Right lobe of liver (tissue), 6 donors: ENCODE data around the gene OR8J1. TPM values are rescaled to one million over a fixed set of nuclear protein-coding genes. Genes with fewer than 3 reads are reported as not detected.
"Not testable (repeated sequence)": the region's sequence is repeated elsewhere in the genome, so short reads cannot be mapped to it uniquely, and the experiment has no call there.

ENCODE experiments used
- ATAC-seq, 4 donors: fragments of 200-7000 bp; cut with Tn5 transposase; one replicate each; pipeline ENCODE4 v1.9.1; 2020; ENCODE audit warnings: mild to moderate bottlenecking in 4 of 4, moderate library complexity in 4 of 4
- DNase-seq, 3 donors: peaks; one replicate each; pipeline ENCODE4 v3.0.0-alpha.2; 2020
- H3K27ac ChIP-seq, 3 donors: fragments of 200-600 bp; one replicate each; pipeline ENCODE4 v1.8.0; 2022
- H3K27me3 ChIP-seq, 2 donors: fragments of 200-600 bp; one replicate each; pipeline ENCODE4 v1.8.0; 2022
- H3K36me3 ChIP-seq, 4 donors: fragments of 200-600 bp; sonication (generic) in 1 of 4; one replicate each; pipeline versions ENCODE4 v1.5.1 to v1.8.0; 2017 to 2022; ENCODE audit warnings: control low read depth in 1 of 4
- H3K4me1 ChIP-seq, 4 donors: fragments of 200-600 bp; sonication (generic) in 1 of 4; one replicate each; pipeline versions ENCODE4 v1.5.1 to v1.8.0; 2017 to 2022; ENCODE audit warnings: control low read depth in 1 of 4
- H3K4me3 ChIP-seq, 3 donors: fragments of 200-600 bp; one replicate each; pipeline ENCODE4 v1.8.0; 2022
- H3K9me3 ChIP-seq, 4 donors: fragments of 200-600 bp; sonication (generic) in 1 of 4; one replicate each; pipeline versions ENCODE4 v1.5.1 to v1.8.0; 2017 to 2022; ENCODE audit warnings: control low read depth in 1 of 4
- POLR2A ChIP-seq: fragments of 450-650 bp; IDR thresholded peaks from one replicate; pipeline ENCODE4 v1.6.1; 2017; ENCODE audit warnings: antibody characterized with exemption, mild to moderate bottlenecking
- WGBS: methylation state at CpG from one replicate; pipeline ENCODE4 v1.1.6; 2018; ENCODE audit warnings: low coverage, low lambda C conversion rate; ENCODE audit not compliant: insufficient coverage; ENCODE audit errors: missing lambda C conversion rate; 5-methylcytosine and 5-hydroxymethylcytosine counted together
- intact Hi-C, 2 donors: fragments of 100-400 bp; cut with DNase I; formaldehyde crosslinking; loops; one replicate each; pipeline versions ENCODE4 v1.11.2 to v1.14.1; 2022
- total RNA-seq, 6 experiments: library from RNA; depleted of rRNA in 2 of 6; stranded (reverse); fragments of >200 nt in 2 of 6; fragmentation: NEBNext Ultra II Directional in 3 of 6; extraction: Animal tissue kit (Norgen Biotek cat#: 25700) in 3 of 6; gene quantifications; one replicate each; pipeline versions ENCODE4 v1.1.0 to v1.2.4, GENCODE V29; 2016 to 2023
- TF ChIP-seq, protein P1 (sequence below), 4 donors: fragments of 200-600 bp in 3 of 4; fragments of 450-650 bp in 1 of 4; IDR thresholded peaks; one replicate each; pipeline versions ENCODE4 v1.5.1 to v1.8.0; 2016 to 2022; ENCODE audit warnings: antibody characterized with exemption in 4 of 4, mild to moderate bottlenecking in 2 of 4
- donor health status: DM: no; HTN: yes; CAD: no.
- donor health status: DM: no; HTN: no; CAD: no.
- donor health status: DM: no; HTN: no; CAD: no.
- donor health status: DM: no; HTN: yes; CAD: no.
- donor health status: DM: no; HTN: yes; CAD: no.

Gene OR8J1
- total RNA-seq, 6 experiments from 2014 or later, result not detected

DNA sequence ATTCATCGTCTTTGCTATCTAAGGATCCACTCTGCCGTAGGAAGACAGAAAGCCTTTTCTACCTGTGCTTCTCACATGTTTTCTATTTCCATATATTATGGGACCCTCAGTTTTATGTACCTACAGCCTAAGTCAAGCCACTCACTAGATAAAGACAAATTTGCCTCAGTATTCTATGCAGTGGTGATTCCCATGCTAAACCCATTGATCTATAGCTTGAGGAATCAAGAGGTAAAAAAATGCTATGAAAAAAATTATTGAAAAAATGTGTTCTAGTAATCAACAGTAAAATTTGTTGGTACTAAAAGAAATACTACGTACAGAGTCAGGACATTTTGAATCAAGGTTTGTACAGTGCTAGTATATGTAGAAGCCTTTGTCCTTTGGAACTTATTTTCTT is 40.3 kb downstream of the OR8J1 start:
- no peaks in the 10 kb centered on the region for H3K27me3 ChIP-seq
- no peak overlapping the region for H3K27ac ChIP-seq
- TF ChIP-seq POLR2A, result no peak
- TF ChIP-seq, protein P1, sequence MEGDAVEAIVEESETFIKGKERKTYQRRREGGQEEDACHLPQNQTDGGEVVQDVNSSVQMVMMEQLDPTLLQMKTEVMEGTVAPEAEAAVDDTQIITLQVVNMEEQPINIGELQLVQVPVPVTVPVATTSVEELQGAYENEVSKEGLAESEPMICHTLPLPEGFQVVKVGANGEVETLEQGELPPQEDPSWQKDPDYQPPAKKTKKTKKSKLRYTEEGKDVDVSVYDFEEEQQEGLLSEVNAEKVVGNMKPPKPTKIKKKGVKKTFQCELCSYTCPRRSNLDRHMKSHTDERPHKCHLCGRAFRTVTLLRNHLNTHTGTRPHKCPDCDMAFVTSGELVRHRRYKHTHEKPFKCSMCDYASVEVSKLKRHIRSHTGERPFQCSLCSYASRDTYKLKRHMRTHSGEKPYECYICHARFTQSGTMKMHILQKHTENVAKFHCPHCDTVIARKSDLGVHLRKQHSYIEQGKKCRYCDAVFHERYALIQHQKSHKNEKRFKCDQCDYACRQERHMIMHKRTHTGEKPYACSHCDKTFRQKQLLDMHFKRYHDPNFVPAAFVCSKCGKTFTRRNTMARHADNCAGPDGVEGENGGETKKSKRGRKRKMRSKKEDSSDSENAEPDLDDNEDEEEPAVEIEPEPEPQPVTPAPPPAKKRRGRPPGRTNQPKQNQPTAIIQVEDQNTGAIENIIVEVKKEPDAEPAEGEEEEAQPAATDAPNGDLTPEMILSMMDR (IDR thresholded peaks at IDR 0.05), result no peak
- DNase-seq, result no peak
- intact Hi-C loops, result no loop called here
- no peaks in the 10 kb centered on the region for H3K9me3 ChIP-seq
- no peak for ATAC-seq
- no peak overlapping the region for H3K4me3 ChIP-seq
- H3K36me3 ChIP-seq, result no peaks in the 10 kb centered on the region
- 58% methylated on average over 3 of the region's 3 CpGs for WGBS
- H3K4me1 ChIP-seq, result no peaks in the 10 kb centered on the region

DNA sequence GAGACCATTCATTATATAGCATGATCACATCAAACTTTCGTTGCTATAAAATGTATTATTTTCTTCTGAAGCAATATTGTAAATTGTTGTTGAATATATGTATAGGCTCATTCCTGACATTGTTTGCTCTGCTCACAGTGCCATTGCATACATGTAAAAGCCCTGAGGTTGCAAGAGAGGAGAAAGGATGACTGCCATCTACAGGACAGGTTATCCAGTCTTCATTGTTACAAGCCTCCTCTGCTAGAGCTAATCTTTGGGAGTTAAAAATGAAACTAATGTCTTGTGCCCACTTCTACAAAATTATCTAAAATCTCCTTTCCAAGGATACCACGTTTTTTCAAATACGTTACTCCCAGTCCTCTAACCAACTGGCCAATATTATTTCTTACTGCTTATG is 42.0 kb downstream of the OR8J1 start:
- TF ChIP-seq POLR2A, result no peak
- TF ChIP-seq, protein P1 (IDR thresholded peaks at IDR 0.05), result no peak
- Histone ChIP-seq H3K4me1 (no peaks in the 10 kb centered on the region), H3K27ac (no peak overlapping the region), H3K4me3 (no peak overlapping the region), H3K9me3 (no peaks in the 10 kb centered on the region), H3K36me3 (no peaks in the 10 kb centered on the region), H3K27me3 (no peaks in the 10 kb centered on the region)
- ATAC-seq (no peak), DNase-seq (no peak)
- intact Hi-C loops, result no loop called here
- 19% methylated on average over 3 of the region's 3 CpGs for WGBS

DNA sequence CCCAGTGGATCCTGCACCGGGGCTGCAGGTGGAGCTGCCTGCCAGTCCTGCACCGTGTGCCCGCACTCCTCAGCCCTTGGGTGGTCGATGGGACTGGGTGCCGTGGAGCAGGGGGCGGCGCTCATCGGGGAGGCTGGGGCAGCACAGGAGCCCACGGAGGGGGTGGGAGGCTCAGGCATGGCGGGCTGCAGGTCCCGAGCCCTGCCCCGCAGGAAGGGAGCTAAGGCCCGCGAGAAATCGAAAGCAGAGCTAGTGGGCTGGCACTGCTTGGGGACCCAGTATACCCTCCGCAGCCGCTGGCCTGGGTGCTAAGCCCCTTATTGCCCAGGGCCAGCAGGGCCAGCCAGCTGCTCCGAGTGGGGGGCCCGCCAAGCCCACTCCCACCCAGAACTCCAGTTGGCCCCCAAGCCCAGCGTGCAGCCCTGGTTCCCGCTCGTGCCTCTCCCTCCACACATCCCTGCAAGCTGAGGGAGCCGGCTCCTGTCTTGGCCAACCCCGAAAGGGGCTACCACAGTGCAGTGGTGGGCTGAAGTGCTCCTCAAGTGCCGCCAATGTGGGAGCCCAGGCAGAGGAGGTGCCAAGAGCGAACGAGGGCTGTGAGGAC is 47.9 kb downstream of the OR8J1 start:
- ATAC-seq, H3K36me3 ChIP-seq, H3K9me3 ChIP-seq, intact Hi-C loops, H3K4me1 ChIP-seq, H3K27ac ChIP-seq, H3K4me3 ChIP-seq, H3K27me3 ChIP-seq: not testable (repeated sequence)
- WGBS, result no CpG with 5 or more reads among the region's 27 CpGs
- DNase-seq, result peak in 1 of 3 donors; percentile 38

DNA sequence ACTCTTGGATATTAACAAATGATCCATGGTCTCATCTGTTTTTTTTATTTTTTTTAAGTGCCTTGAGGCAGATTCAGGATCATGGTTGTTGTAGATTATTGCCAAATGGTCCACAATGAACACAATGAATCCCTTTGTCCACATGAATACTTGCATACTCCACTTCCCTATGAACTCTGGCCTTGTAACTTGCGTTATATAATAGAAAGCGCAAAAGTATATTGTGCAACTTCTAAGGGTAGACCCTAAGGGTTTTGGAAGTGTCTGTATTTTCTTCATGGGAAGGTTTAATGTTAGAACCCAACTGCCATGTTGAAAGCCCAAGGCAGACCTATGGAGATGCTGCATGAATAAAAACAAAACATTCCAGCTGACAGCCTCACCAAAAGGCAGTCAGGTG is 50.3 kb downstream of the OR8J1 start:
- no peak overlapping the region for H3K27ac ChIP-seq
- H3K36me3 ChIP-seq, result no peaks in the 10 kb centered on the region
- ATAC-seq, result no peak
- TF ChIP-seq, protein P1 (IDR thresholded peaks at IDR 0.05), result no peak
- TF ChIP-seq POLR2A, result no peak
- intact Hi-C loops, result no loop called here
- 56% methylated on average over 2 of the region's 2 CpGs for WGBS
- no peaks in the 10 kb centered on the region for H3K9me3 ChIP-seq
- H3K27me3 ChIP-seq, result no peaks in the 10 kb centered on the region
- no peaks in the 10 kb centered on the region for H3K4me1 ChIP-seq
- H3K4me3 ChIP-seq, result no peak overlapping the region
- no peak for DNase-seq

DNA sequence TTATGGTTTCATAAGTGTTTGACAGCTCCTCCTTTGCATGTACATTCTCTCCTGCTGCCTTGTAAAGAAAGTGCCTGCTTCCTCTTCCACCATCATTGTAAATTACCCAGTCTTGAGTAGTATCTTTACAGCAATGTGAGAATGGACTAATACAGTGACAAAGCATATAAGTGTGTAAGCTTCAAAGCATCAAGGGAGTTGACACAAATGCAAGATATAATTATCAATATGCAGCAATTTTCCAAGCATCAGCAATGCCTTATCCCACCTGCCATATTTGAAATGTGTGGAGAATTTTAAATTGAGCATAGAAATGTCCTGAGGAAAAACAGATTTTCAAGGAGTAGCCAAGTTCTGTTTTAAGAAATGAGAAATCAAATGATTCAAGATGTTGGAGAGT is 56.7 kb downstream of the OR8J1 start:
- intact Hi-C loops, result no loop called here
- no peak for ATAC-seq
- H3K27me3 ChIP-seq, result no peaks in the 10 kb centered on the region

More for the DNA sequence above, 56.7 kb downstream of the OR8J1 start:
- Histone ChIP-seq H3K9me3 (no peaks in the 10 kb centered on the region), H3K4me1 (no peaks in the 10 kb centered on the region), H3K4me3 (no peak overlapping the region), H3K36me3 (no peaks in the 10 kb centered on the region), H3K27ac (no peak overlapping the region)
- DNase-seq, result no peak
- TF ChIP-seq POLR2A, result no peak
- TF ChIP-seq, protein P1 (IDR thresholded peaks at IDR 0.05), result no peak

Other genes starting within 250 kb of the OR8J1 start
- gene OR8H3, start 231.9 kb upstream of the OR8J1 start, total RNA-seq, result not detected
- not detected for gene OR8J3, start 214.1 kb upstream of the OR8J1 start, total RNA-seq
- not detected for gene OR8K5, start 194.0 kb upstream of the OR8J1 start, total RNA-seq
- gene OR5J2, start 177.7 kb upstream of the OR8J1 start, total RNA-seq, result not detected
- not detected for gene OR5T2, start 120.0 kb upstream of the OR8J1 start, total RNA-seq
- gene OR5T3, start 102.0 kb upstream of the OR8J1 start, total RNA-seq, result not detected
- not detected for gene OR5T1, start 80.1 kb upstream of the OR8J1 start, total RNA-seq
- not detected for gene OR8H1, start 62.0 kb upstream of the OR8J1 start, total RNA-seq
- gene OR8K3, start 39.1 kb upstream of the OR8J1 start, total RNA-seq, result not detected
- not detected for gene OR8K1, start 8.3 kb upstream of the OR8J1 start, total RNA-seq
- not detected for gene OR8U1, start 21.3 kb downstream of the OR8J1 start, total RNA-seq
- not detected for gene OR5AL1, start 58.4 kb downstream of the OR8J1 start, total RNA-seq
- not detected for gene OR5M3, start 119.1 kb downstream of the OR8J1 start, total RNA-seq
- not detected for gene OR5M8, start 137.1 kb downstream of the OR8J1 start, total RNA-seq
- not detected for gene OR5M11, start 189.0 kb downstream of the OR8J1 start, total RNA-seq
- not detected for gene OR5M10, start 223.4 kb downstream of the OR8J1 start, total RNA-seq